SIG-M5 (cell line): Measurements from ENCODE around the gene GALNT18.

Source experiments
- DNase-seq: peaks from one replicate; lab custom pipeline; 2025; lab: John Stamatoyannopoulos, UW

Gene GALNT18

DNA sequence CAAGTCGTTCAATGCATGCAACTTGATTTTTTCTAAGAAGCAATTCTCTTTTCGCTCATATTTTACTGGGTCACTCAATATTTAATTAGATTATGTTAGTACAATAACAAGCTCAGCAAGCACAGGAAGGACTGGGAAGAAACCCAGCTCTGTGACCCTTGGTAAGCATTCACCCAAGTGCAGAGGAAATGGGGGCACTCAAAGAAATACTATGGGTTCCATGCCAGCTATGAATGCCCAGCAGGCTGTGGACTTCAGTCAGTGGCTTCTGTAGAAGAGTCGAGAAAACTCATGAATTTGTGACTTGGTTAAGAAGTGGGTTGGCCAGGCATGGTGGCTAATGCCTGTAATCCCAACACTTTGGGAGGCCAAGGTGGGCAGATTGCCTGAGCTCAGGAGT lies 123.6 kb downstream of the GALNT18 start:
- DNase-seq, result no peak

DNA sequence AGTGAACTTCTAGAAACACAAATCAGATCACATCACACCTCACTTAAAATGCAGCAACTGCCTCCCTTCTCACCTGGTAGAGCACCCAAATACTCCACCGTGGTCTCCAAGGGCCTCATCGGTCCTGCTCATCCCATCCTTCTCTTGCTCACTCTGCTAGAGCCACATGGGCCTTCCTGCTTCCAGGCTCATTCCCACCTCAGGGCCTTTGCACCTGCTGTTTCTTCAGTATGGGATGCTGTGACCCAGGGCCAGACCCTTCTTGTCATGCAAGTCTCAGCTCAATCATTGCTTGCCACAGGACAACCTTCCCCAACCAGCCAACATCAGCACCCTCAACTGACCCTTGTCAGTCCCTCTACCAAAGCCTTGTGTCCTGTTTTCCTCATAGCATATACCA lies 124.9 kb downstream of the GALNT18 start:
- DNase-seq, result no peak

DNA sequence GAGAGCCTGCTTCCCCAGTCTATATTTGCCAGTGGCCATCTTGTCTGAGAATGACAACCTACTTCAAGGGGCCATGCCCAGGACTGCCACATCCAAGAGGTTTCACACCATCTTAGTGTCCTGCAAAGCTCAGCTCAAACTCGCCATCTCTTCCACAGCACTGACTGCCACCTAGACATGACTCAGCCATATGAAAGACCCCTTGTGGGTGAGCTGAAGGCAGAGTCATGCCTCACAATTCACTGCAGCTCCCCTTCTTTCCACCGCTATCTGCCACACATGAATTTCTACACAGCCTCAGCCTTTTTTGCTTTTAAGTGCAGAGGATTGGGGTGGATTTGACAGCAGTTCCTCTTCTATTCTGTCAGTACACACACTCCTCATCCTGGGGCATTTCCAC lies 127.5 kb downstream of the GALNT18 start:
- no peak for DNase-seq

DNA sequence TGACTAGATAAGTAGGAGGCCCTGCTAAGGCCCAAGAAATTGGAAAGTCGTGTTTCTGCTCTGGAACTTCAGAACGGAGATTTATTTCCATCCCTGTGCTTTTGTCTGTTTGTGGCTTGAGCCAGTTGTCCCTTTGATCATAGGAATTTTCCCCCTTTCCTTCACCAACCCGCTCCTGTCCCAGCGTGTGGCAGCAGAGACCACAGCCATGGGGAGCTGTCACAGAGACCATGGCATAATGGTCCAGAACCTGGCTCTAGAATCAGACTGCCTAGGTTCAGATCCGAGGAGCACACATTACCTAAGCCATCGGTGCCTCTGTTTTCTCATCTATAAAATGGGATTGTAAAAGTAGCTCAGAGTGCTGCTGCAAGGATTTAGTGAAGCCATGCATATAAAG lies 128.1 kb downstream of the GALNT18 start:
- DNase-seq, result no peak

DNA sequence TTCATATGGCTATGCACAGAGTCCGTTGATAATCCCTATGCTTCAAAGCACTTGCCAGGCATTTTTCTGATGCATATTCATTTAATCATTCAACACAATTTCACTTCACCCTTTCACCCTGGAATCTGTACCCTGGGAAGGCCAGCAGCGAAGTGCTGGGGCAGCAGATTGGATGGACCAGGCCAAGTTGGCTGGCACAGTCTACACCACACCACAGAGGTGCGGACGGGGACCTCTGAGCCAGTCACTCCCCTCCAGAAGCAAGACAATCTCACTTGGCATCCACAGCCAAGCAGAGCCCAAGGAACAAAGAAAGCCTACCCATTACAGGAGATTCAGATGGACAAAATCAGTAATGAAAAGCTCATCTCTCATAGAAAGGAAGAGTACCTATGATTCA lies 130.2 kb downstream of the GALNT18 start:
- DNase-seq, result no peak

DNA sequence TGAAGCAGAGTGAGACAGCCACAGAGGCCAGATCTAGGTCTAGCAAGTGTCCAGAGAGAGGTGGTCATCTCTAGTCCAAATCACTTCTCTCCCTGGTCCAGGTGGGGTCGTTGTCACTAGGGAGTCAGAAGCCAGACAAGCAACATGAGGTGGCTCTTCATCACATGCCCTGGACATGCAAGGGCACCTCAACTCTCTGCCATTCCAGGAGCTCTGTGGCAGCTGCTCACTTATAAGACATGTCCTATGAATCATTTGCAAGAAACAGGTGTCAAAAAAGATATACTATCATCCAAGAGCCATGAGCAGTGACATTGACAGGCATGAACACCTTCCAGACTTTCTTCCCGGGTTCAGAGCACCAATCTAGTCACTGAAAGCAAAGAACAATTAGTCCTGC lies 130.8 kb downstream of the GALNT18 start:
- no peak for DNase-seq

DNA sequence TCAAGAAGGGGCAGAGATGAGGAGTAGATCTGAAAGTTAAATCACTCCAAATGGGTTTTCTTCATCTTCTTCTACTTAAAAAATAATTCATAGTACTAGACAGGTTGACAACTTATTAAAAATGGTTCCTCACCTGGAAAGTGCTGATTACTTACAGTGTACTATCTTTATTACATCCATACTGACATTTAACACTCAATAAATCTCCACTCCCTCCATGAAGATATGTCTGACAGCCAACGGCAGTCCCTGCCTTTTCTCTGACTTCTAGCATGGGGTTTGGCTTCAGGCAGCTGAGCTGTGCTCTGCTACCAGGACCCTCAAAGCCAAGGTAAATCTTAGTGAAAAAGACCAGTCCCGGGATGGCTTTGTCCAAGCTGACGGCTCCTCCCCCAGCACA lies 135.4 kb downstream of the GALNT18 start:
- no peak for DNase-seq

DNA sequence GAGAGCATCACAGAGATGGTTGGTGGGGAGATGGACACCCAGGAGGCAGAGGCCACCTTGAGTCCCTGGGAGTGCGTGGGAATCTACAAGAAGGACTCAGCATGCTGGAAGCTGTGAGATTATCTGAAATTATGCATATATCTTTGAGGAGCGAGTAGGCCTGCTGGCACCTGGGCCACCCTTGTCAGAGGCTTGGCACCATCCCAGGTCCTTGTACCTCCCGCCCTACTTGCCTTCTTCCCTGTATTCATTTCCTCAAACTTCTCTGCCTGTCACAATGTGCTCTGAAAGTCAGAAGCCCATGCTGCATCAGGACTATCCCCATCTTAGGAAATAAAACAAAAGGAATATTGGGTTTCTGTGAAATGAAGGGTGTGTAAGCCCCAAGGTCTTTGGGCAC lies 135.8 kb downstream of the GALNT18 start:
- no peak for DNase-seq

DNA sequence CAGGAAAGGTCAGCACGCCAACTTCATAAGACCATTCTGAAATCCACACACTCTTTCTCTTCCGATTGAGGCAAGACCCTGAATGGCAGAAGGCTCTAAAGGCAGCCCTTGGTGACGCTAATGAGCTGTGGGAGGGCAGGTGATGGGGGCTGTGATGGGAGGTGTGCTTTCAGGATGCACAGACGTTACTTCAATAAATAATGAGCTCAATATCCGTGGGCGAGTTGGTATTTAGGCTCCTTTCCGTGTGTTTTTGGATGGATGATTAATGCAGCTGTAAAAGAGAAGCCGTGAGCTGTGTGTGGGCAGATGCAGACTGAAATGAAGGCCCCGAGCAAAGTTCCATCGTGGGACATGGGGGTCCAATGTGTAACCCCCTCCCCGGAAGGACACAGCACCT lies 138.2 kb downstream of the GALNT18 start:
- no peak for DNase-seq

DNA sequence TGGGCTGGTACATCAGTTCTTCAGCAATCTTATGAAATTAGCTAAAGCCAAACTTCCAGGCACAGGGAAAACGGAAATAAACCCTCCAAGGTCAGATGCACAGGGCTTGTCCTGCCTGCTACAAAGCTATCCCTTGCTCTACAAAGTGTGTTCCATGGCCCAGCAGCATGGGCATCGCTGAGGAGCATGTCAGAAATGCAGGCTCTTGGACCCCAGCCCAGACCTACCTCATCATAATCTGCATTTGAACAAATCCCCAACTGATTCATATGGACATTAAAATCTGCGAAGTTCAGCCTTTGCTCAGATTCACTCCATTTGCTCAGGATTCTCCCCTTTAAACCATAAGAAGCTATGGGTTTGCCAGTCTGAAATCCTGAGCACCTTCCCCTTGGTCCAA lies 139.1 kb downstream of the GALNT18 start:
- DNase-seq, result no peak

DNA sequence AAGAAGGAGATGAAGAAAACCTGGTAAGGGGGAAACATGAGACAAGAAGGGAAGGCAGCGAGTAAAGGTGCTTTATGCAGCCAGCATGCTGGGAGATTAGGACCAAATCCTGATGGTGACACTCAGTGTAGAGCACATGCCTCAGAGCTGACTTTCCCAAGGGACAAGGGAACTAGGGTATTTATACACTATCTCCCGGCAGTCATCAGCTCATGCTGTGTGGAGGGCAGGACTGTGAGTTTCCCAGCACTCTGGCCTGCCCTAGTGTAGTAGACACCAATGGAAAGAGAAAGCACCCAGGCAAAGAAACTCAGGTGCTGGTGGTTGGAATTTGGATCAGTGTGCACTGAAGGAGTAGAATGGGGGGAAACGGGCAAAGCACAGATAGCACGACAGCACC lies 140.4 kb downstream of the GALNT18 start:
- DNase-seq, result no peak

DNA sequence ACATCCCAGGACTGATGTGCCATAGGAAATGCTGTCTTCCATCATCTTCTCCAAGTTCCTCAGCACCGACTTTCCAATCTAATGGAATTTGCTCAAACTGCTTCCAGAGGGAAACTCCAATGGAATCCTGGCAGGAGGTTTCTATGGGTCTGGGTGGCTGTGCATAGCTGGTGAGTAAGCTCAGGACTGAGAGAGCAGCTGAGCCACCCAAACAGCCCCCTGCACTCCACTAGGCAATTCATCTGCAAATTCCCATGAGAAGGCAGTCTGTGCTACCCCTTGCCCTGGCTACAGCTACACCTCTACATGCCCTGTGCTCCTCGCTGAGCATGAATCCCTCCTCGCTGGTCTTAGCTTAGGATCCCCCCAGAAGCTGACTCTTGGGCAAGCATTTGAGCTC lies 140.8 kb downstream of the GALNT18 start:
- no peak for DNase-seq

DNA sequence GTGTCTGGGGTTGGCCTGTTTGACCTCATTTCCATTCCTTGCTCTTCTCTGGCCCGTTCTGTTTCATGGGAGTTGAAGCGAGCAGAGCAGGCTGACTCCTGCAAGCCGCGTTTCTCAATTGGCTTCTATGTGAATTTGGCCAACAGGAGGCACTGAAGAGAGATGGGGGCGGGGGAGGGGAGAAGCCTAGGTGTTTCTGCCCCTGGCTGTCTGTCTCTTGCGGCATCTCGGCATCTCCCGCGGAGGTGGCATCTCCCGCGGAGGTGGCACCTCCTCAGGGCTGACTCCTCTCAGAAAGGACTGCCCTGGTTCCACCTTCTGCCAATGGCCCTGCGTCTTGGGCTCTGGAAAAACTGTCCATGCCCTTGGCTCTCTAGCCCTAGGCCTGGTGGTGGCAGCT lies 143.1 kb downstream of the GALNT18 start:
- DNase-seq, result no peak

DNA sequence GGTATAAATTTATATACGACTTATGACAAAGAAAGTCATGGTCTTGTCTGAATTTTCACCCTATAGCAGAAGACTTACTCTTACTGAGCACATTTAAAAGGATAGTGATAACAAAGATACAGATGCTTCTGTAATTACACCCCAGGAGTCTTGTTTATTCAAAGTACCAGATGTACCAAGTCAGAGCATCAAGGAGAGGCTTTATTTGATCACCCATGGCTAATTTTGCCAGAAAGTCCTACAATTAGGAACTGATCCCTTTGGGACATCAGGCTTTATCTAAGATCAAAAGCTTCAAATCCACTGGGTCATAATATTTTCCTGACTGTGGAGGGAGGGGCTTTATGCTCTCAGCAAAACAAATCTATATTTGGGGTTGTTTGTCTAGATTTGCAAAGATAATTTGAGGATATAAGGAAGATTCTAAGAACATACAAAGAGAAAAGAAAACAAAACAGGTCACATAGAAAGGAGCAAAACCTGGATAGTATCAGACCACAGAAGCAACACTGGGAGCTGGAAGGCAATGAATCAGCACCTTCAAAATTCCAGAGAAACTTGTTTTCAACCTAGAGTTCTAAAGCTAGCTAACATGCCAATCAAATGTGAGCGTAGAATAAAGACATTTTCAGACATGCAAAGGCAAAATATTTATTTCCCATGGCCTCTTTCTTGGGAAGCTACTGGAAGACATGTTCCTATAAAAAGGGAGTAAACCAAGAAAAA lies 143.9 kb downstream of the GALNT18 start:
- DNase-seq, result no peak

DNA sequence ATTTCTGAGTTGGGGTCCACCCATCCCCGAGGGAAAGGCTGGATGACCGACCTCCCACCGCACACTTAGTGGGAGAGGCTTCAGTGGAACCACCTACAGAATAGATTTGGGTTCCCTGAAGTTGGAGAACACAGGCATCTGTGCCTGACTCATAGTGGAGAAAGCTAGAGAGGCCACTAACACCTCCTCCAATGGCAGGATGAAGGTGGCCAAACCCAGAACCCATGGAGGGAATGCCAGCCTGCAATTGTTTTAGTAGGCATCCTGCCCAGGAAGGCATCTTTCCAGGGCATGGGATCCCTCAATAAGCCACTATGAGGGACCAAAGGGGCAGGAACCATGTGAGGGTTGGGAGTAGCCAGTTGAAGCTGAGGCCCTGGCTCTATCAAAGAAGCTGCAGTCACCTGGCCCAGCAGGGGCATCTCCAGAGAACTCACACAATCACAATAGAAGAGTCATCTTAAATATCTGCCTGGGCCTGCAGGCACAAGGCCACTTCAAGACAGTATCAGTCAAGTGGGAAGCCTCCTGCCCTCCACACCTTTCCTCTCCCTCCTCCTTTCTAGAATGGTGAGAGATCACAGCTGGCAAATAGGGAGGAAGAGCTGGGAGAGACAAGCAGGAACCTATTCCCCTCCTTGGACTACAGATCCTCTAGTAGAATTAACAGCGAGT lies 144.7 kb downstream of the GALNT18 start:
- DNase-seq, result no peak

DNA sequence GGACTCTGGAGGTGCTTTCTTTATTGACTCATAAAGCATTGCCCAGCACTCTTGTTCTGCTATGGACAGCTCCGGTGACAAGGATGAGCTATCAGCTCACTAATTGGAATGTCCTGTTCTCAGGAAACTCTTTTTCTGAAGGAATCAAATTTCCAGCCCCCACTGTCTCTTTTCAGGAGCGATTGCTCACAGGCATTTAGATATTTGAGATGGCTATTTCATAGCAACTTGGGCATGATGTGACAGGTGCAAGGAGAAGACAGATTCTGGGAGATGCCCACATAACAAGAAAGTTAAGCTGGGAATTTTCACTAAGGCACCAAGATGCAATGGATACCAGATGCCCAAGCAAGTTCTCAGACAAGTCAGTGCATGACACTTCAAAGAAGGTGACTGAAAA lies 145.3 kb downstream of the GALNT18 start:
- DNase-seq, result no peak

DNA sequence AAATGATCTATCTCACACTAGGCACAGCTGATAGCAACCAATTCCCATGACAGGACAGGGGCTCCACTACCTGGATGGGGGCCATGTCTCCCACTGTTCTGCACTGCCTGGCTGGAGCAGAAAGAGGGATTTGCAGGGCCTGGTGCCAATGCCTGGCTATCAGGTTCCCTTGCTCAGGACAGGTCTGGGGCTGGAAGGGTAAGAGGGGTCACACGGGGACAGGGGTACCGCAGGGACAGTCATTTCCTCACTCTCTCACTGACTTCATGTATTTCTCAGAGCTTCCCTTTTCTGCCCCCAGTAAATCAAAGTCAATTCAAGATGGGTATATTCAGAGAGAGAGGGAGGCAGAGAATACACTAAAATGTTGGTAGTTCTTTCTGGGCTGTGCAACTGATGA lies 149.7 kb downstream of the GALNT18 start:
- DNase-seq, result no peak

DNA sequence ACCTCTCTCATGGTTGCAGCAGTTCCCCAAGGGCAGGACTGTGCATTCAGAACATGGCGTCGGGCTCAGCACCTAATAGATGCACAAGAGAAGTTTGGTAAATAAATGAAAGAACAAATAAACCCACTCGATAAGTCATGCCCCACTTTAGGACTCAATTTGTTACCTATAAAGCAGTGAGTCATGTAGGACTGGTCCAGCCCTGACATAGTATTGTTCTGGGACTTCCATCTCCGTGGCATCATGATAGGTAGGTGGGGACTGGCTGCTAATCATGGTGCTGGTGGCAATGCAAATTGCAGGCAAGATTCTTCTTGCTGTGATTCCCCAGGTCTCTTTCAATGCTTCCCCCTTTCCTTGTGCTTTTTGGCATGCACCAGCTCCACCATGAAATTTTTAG lies 150.6 kb downstream of the GALNT18 start:
- no peak for DNase-seq

DNA sequence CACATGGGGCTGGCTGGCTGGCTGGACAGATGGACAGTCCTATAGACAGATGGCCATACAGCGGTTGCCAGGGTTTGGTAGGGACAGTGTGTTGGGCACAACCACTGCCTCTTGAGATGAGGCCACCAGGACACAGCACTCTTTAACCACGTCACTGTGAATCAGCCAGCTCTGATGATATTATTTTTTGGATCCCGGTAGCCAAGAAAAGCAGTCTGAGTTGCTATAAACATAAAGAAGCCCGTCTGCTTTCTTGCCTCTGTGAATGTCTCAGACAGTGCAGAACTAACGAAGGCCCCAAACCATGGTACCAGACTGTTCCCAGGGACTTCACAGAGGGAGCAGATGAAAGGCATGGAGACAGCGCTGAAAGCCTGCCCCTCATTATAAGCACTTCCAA lies 152.9 kb downstream of the GALNT18 start:
- no peak for DNase-seq

DNA sequence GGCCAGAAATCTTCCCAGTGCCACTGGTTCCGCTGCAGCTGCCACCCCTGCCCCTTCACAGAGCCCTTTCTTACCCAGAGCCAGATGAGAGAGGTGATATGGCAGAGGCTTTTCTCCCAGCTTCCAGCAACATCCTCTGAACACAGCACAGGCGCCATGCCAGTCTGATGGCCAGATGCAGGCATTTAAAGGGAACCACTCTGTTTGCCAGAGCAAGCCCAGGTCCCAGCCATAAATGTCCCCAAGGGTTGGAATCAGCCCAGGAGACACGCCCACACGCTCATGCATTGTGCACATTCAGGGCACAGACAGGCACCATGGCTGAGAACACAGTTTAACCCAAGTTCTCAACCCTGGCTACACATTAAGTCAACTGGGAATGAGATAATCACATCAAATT lies 154.5 kb downstream of the GALNT18 start:
- no peak for DNase-seq

DNA sequence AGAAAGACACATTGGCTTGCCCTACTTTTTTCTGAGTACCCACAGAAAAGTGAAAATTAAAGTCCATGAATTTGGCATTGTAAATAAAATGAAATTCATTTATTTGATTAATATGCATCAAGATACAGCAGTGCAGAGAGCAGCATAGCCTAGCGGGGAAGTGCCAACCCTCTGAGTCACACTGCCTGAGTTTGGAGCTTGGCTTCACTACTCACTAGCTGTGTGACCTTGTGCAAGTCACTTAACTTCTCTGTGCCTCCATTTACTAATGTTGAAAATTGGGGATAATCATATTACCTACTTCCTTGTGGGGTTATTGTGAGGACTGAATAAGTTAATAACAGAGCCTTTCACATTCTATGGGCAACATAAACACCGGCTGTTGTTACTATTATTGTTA lies 157.2 kb downstream of the GALNT18 start:
- DNase-seq, result no peak

DNA sequence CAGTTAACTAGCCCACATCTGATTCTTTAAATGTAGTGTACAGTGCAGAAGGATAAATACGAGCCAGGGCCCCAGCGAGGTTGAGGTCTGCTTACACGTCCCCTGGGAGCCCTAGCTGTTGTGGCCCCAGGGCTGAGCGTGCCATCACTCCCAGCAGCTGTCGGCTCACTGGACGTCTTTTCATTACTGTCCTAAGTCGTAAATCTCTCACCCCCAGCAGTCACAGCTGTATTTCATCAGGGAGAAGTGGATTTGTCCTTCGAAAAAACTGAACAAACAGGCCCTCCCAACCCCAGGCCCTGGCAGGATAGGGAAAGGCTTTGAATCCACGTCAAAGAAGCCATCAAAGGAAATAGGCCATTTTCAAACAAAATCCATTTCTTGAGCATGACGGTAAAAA lies 158.4 kb downstream of the GALNT18 start:
- DNase-seq, result no peak

DNA sequence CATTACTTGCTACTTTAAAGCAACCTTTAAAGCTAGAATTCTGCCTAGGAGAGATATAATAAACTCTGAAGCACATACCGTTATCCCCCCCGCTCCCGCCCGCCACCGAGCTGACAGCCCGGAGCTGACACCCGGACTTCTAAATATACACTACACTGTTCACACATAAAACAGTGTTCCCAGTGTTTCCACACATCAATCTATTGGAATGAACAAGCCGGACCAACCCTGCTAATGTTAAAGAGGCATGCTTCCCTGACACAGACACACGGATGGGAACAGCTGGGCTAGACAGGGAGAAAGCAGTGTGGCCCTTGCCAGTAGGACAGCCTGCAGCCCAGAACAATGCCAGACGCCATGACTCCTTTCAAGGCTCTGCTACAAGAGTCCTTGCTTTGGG lies 160.3 kb downstream of the GALNT18 start:
- DNase-seq, result no peak

DNA sequence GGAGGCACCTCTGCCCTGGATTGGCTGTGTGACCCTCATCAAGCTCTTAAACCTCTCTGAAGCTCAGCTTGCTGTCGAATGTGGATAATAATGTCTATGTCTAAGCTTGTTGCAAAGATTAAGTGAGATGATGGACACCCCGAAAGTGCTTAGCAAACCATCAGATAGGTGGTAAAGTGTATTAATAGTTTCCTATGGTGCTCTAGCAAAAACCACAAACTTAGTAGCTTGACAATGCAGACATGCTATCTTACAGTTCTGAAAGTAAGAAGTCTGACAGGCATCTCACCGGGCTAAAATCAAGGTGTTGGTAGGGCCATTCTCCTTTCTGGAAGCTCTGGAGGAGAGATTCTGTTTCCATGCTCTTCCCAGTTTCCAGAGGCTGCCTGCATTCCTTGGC lies 162.2 kb downstream of the GALNT18 start:
- no peak for DNase-seq
